ENCODE data around the gene PALLD.

PALLD gene

GRCh38 chr4:168630445-168631187, 133.8 kb downstream of the PALLD start:
- Histone ChIP-seq H3K27me3 (ENCODE audit: insufficient read depth, low read length) (peaks cover 4% of the 10 kb centered on the region; the same call in 1 of the 2 replicates), H3K27ac (ENCODE audit: low read depth, low read length) (no peak overlapping the region), H3K9me3 (ENCODE audit: insufficient read depth, low read depth, low read length) (no peaks in the 10 kb centered on the region), H3K36me3 (ENCODE audit: insufficient read depth, low read length) (no peaks in the 10 kb centered on the region), H3K4me1 (ENCODE audit: insufficient read depth, low read length) (peaks cover 42% of the 10 kb centered on the region), H3K9ac (ENCODE audit: low read depth, low read length) (peak overlapping the region; percentile 91), H3K4me3 (ENCODE audit: low read length) (peak overlapping the region; percentile 94)
- WGBS, result 84% methylated on average over 12 of the region's 12 CpGs

GRCh38 chr4:168631241-168632162, 134.7 kb downstream of the PALLD start:
- H3K36me3 ChIP-seq (ENCODE audit: insufficient read depth, low read length), result no peaks in the 10 kb centered on the region
- peaks cover 42% of the 10 kb centered on the region for H3K4me1 ChIP-seq (ENCODE audit: insufficient read depth, low read length)
- H3K27me3 ChIP-seq (ENCODE audit: insufficient read depth, low read length), result peaks cover 4% of the 10 kb centered on the region; the same call in 1 of the 2 replicates
- H3K27ac ChIP-seq (ENCODE audit: low read depth, low read length), result peak overlapping the region; percentile 79
- peak overlapping the region; percentile 91 for H3K9ac ChIP-seq (ENCODE audit: low read depth, low read length)
- H3K9me3 ChIP-seq (ENCODE audit: insufficient read depth, low read depth, low read length), result no peaks in the 10 kb centered on the region
- WGBS, result under 1% methylated on average over 46 of the region's 55 CpGs
- peak overlapping the region; percentile 94 for H3K4me3 ChIP-seq (ENCODE audit: low read length)

GRCh38 chr4:168632301-168632725, 135.5 kb downstream of the PALLD start:
- Histone ChIP-seq H3K27ac (ENCODE audit: low read depth, low read length) (peak overlapping the region; percentile 79), H3K27me3 (ENCODE audit: insufficient read depth, low read length) (peaks cover 4% of the 10 kb centered on the region; the same call in 1 of the 2 replicates), H3K9me3 (ENCODE audit: insufficient read depth, low read depth, low read length) (no peaks in the 10 kb centered on the region), H3K36me3 (ENCODE audit: insufficient read depth, low read length) (no peaks in the 10 kb centered on the region), H3K9ac (ENCODE audit: low read depth, low read length) (peak overlapping the region; percentile 91; the same call in 1 of the 2 replicates), H3K4me1 (ENCODE audit: insufficient read depth, low read length) (peaks cover 48% of the 10 kb centered on the region), H3K4me3 (ENCODE audit: low read length) (peak overlapping the region; percentile 94)
- WGBS, result 1% methylated on average over 5 of the region's 6 CpGs

GRCh38 chr4:168633064-168633463, 136.2 kb downstream of the PALLD start:
- H3K9me3 ChIP-seq (ENCODE audit: insufficient read depth, low read depth, low read length), result no peaks in the 10 kb centered on the region
- H3K9ac ChIP-seq (ENCODE audit: low read depth, low read length), result peak overlapping the region; percentile 91; the same call in 1 of the 2 replicates
- H3K27me3 ChIP-seq (ENCODE audit: insufficient read depth, low read length), result peaks cover 4% of the 10 kb centered on the region; the same call in 1 of the 2 replicates
- peak overlapping the region; percentile 48; the same call in 1 of the 2 replicates for H3K27ac ChIP-seq (ENCODE audit: low read depth, low read length)
- H3K4me1 ChIP-seq (ENCODE audit: insufficient read depth, low read length), result peaks cover 48% of the 10 kb centered on the region
- H3K4me3 ChIP-seq (ENCODE audit: low read length), result peak overlapping the region; percentile 94; the same call in 1 of the 2 replicates
- no peaks in the 10 kb centered on the region for H3K36me3 ChIP-seq (ENCODE audit: insufficient read depth, low read length)
- 82% methylated on average over 4 of the region's 4 CpGs for WGBS

- no peak overlapping the region for H3K27ac ChIP-seq (ENCODE audit: low read depth, low read length)
- H3K9ac ChIP-seq (ENCODE audit: low read depth, low read length), result peak overlapping the region; percentile 91; the same call in 1 of the 2 replicates
- WGBS, result no CpG with 5 or more reads among the region's 1 CpG
- peaks cover 4% of the 10 kb centered on the region; the same call in 1 of the 2 replicates for H3K27me3 ChIP-seq (ENCODE audit: insufficient read depth, low read length)
- no peaks in the 10 kb centered on the region for H3K36me3 ChIP-seq (ENCODE audit: insufficient read depth, low read length)
- no peaks in the 10 kb centered on the region for H3K9me3 ChIP-seq (ENCODE audit: insufficient read depth, low read depth, low read length)
- peaks cover 48% of the 10 kb centered on the region for H3K4me1 ChIP-seq (ENCODE audit: insufficient read depth, low read length)
- H3K4me3 ChIP-seq (ENCODE audit: low read length), result peak overlapping the region; percentile 94; the same call in 1 of the 2 replicates
Measured at GRCh38 chr4:168633496-168633895, 136.6 kb downstream of the PALLD start.

- no peak overlapping the region for H3K9ac ChIP-seq (ENCODE audit: low read depth, low read length)
- 63% methylated on average over 9 of the region's 11 CpGs for WGBS
Measured at GRCh38 chr4:168634276-168634802, 137.5 kb downstream of the PALLD start.

GRCh38 chr4:168636040-168636439, 139.2 kb downstream of the PALLD start:
- WGBS, result 92% methylated on average over 5 of the region's 5 CpGs
- Histone ChIP-seq H3K36me3 (ENCODE audit: insufficient read depth, low read length) (no peaks in the 10 kb centered on the region), H3K9me3 (ENCODE audit: insufficient read depth, low read depth, low read length) (no peaks in the 10 kb centered on the region), H3K27me3 (ENCODE audit: insufficient read depth, low read length) (peaks cover 1% of the 10 kb centered on the region; the same call in 1 of the 2 replicates), H3K27ac (ENCODE audit: low read depth, low read length) (no peak overlapping the region), H3K4me1 (ENCODE audit: insufficient read depth, low read length) (peaks cover 33% of the 10 kb centered on the region), H3K9ac (ENCODE audit: low read depth, low read length) (no peak overlapping the region), H3K4me3 (ENCODE audit: low read length) (no peak overlapping the region)

More at GRCh38 chr4:168634276-168634802, 137.5 kb downstream of the PALLD start:
- H3K9me3 ChIP-seq (ENCODE audit: insufficient read depth, low read depth, low read length), result no peaks in the 10 kb centered on the region
- H3K4me1 ChIP-seq (ENCODE audit: insufficient read depth, low read length), result peaks cover 48% of the 10 kb centered on the region
- H3K27me3 ChIP-seq (ENCODE audit: insufficient read depth, low read length), result peaks cover 4% of the 10 kb centered on the region; the same call in 1 of the 2 replicates
- H3K36me3 ChIP-seq (ENCODE audit: insufficient read depth, low read length), result no peaks in the 10 kb centered on the region
- peak overlapping the region; percentile 94; the same call in 1 of the 2 replicates for H3K4me3 ChIP-seq (ENCODE audit: low read length)
- no peak overlapping the region for H3K27ac ChIP-seq (ENCODE audit: low read depth, low read length)

- Histone ChIP-seq H3K4me3 (ENCODE audit: low read length) (no peak overlapping the region), H3K36me3 (ENCODE audit: insufficient read depth, low read length) (no peaks in the 10 kb centered on the region), H3K9ac (ENCODE audit: low read depth, low read length) (no peak overlapping the region; the same call in 1 of the 2 replicates), H3K9me3 (ENCODE audit: insufficient read depth, low read depth, low read length) (no peaks in the 10 kb centered on the region), H3K27ac (ENCODE audit: low read depth, low read length) (no peak overlapping the region; the same call in 1 of the 2 replicates), H3K4me1 (ENCODE audit: insufficient read depth, low read length) (peaks cover 37% of the 10 kb centered on the region), H3K27me3 (ENCODE audit: insufficient read depth, low read length) (no peaks in the 10 kb centered on the region)
- WGBS, result 84% methylated on average over 3 of the region's 3 CpGs
Measured at GRCh38 chr4:168636506-168637196, 139.8 kb downstream of the PALLD start.

GRCh38 chr4:168637872-168638756, 141.3 kb downstream of the PALLD start:
- WGBS, result 95% methylated on average over 5 of the region's 5 CpGs

More at GRCh38 chr4:168637872-168638756, 141.3 kb downstream of the PALLD start:
- Histone ChIP-seq H3K27me3 (ENCODE audit: insufficient read depth, low read length) (no peaks in the 10 kb centered on the region), H3K4me1 (ENCODE audit: insufficient read depth, low read length) (peaks cover 31% of the 10 kb centered on the region), H3K9me3 (ENCODE audit: insufficient read depth, low read depth, low read length) (no peaks in the 10 kb centered on the region), H3K36me3 (ENCODE audit: insufficient read depth, low read length) (no peaks in the 10 kb centered on the region), H3K9ac (ENCODE audit: low read depth, low read length) (no peak overlapping the region), H3K4me3 (ENCODE audit: low read length) (no peak overlapping the region), H3K27ac (ENCODE audit: low read depth, low read length) (no peak overlapping the region)
